ENCODE results near the gene EXT2. TPM values are rescaled to one million over a fixed set of nuclear protein-coding genes. Genes with fewer than 3 reads are reported as not detected.
A peak's percentile ranks its signal among the peaks of the same experiment; 100 is the strongest.

Gene EXT2
- total RNA-seq, 1 experiment from 2014 or later = 67.3 TPM

DNA sequence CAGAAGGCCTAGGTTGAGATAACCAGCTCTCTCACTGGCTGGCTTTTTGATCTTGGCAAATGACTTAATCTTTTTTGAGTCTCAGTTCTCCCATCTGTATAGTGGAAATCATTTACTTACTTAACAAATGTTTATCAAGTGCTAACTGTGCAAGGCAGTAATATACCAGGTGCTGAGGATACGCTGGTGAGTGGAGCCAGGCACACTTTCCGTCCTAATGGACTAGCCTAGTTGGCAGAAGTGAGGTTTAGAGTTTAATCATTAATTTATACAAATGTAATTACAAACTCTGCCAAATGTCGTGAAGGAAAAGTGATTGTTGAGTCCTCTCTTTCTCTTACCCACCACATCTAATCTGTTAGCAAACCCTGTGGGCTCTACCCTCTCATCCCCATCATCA is 33.3 kb downstream of the EXT2 start:
- TF ChIP-seq, protein P1, sequence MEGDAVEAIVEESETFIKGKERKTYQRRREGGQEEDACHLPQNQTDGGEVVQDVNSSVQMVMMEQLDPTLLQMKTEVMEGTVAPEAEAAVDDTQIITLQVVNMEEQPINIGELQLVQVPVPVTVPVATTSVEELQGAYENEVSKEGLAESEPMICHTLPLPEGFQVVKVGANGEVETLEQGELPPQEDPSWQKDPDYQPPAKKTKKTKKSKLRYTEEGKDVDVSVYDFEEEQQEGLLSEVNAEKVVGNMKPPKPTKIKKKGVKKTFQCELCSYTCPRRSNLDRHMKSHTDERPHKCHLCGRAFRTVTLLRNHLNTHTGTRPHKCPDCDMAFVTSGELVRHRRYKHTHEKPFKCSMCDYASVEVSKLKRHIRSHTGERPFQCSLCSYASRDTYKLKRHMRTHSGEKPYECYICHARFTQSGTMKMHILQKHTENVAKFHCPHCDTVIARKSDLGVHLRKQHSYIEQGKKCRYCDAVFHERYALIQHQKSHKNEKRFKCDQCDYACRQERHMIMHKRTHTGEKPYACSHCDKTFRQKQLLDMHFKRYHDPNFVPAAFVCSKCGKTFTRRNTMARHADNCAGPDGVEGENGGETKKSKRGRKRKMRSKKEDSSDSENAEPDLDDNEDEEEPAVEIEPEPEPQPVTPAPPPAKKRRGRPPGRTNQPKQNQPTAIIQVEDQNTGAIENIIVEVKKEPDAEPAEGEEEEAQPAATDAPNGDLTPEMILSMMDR (IDR thresholded peaks at IDR 0.05; ENCODE audit: unreplicated experiment) = no peak
- no peak for DNase-seq
- H3K9me3 Mint-ChIP-seq (ENCODE audit: low read depth, unreplicated experiment) = no peaks in the 10 kb centered on the region
- H3K27ac Mint-ChIP-seq (ENCODE audit: unreplicated experiment) = no peak overlapping the region
- H3K4me3 Mint-ChIP-seq (ENCODE audit: low read depth, unreplicated experiment) = no peak overlapping the region
- intact Hi-C loops (cut with micrococcal nuclease; ENCODE audit: unreplicated experiment) = no loop called here
- H3K36me3 Mint-ChIP-seq (ENCODE audit: insufficient read depth, unreplicated experiment) = no peaks in the 10 kb centered on the region
- no peaks in the 10 kb centered on the region for H3K4me1 Mint-ChIP-seq (ENCODE audit: low read depth, unreplicated experiment)
- H3K27me3 Mint-ChIP-seq (ENCODE audit: unreplicated experiment) = no peaks in the 10 kb centered on the region
- CTCF ChIA-PET = no interaction called here
- BruUV-seq (replicated peaks) = no TSS peak

- H3K9me3 Mint-ChIP-seq (ENCODE audit: low read depth, unreplicated experiment) = no peaks in the 10 kb centered on the region
- H3K4me1 Mint-ChIP-seq (ENCODE audit: low read depth, unreplicated experiment) = no peaks in the 10 kb centered on the region
- TF ChIP-seq, protein P1 (IDR thresholded peaks at IDR 0.05; ENCODE audit: unreplicated experiment) = no peak
- no peaks in the 10 kb centered on the region for H3K27me3 Mint-ChIP-seq (ENCODE audit: unreplicated experiment)
- no TSS peak for BruUV-seq (replicated peaks)
- intact Hi-C loops (cut with micrococcal nuclease; ENCODE audit: unreplicated experiment) = loop anchor here (5.0 kb wide), 1 partner anchor 72 kb away; no protein-coding TSS in a partner anchor
- H3K27ac Mint-ChIP-seq (ENCODE audit: unreplicated experiment) = no peak overlapping the region
- no peak overlapping the region for H3K4me3 Mint-ChIP-seq (ENCODE audit: low read depth, unreplicated experiment)
- CTCF ChIA-PET = no interaction called here
- DNase-seq = no peak
- H3K36me3 Mint-ChIP-seq (ENCODE audit: insufficient read depth, unreplicated experiment) = no peaks in the 10 kb centered on the region
These were observed 35.3 kb downstream of the EXT2 start for GRCh38 chr11:44130751-44131150.

DNA sequence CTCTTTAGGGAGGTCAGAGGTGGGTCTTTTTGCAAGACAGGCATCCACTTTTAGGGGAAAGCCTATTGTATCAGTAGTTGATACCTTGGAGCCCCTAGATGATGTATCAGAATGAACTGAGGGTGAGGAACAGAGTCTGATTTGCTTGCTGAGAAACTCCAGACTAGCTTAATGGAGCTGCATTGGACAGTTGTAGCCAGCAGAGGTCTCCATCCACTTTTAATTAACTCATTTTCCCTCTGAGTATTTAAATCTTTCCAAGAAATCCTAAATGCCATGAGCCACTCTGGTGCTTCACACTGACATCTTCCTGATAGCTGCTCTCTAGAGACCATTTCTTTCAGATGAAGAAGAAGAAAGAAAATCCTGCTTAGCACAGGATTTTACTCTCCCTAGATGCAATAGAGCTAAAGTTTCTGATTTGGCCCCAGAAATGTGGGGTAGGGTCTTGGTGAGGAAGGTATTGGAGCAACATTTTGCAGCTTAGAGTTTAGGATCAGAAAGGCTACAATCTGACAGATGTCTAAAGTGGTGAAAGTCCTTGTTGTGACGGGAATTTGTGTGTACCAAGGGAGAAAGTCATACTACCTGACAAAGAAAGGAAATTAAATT is 38.0 kb downstream of the EXT2 start:
- CTCF ChIA-PET = interaction anchor here (0.9 to 1.2 kb wide), 2 partner anchors 9 to 39 kb away, joined by 3 to 4 read pairs; no protein-coding TSS in a partner anchor
- intact Hi-C loops (cut with micrococcal nuclease; ENCODE audit: unreplicated experiment) = loop anchor here (2.0 to 5.0 kb wide), 2 partner anchors 69 to 405 kb away; no protein-coding TSS in a partner anchor
- Mint-ChIP-seq H3K36me3 (ENCODE audit: insufficient read depth, unreplicated experiment) (no peaks in the 10 kb centered on the region), H3K9me3 (ENCODE audit: low read depth, unreplicated experiment) (no peaks in the 10 kb centered on the region), H3K27me3 (ENCODE audit: unreplicated experiment) (no peaks in the 10 kb centered on the region), H3K27ac (ENCODE audit: unreplicated experiment) (no peak overlapping the region), H3K4me3 (ENCODE audit: low read depth, unreplicated experiment) (no peak overlapping the region), H3K4me1 (ENCODE audit: low read depth, unreplicated experiment) (no peaks in the 10 kb centered on the region)
- BruUV-seq (replicated peaks) = no TSS peak
- peak; percentile 8 for DNase-seq
- TF ChIP-seq, protein P1 (IDR thresholded peaks at IDR 0.05; ENCODE audit: unreplicated experiment) = peak; percentile 40

DNA sequence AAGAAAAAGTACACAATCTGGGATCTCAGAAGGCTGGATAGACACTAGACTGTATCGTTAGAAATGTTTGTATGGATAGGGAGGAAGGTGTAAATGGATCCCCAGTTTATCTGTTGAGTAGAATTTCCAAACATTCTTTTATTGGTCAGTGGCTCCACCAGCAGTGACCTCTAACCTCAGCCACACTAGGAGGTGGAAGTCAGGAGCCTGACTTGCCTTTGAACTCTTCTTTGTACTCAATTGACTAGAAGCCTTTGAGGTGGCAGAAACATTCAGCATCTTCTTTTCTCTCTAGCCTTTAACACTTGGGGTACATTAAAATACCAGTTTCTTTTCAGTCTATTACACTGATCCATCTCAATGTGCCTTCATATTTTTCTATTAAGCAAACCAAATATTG is 39.1 kb downstream of the EXT2 start:
- no TSS peak for BruUV-seq (replicated peaks)
- TF ChIP-seq, protein P1 (IDR thresholded peaks at IDR 0.05; ENCODE audit: unreplicated experiment) = no peak
- H3K36me3 Mint-ChIP-seq (ENCODE audit: insufficient read depth, unreplicated experiment) = no peaks in the 10 kb centered on the region
- H3K9me3 Mint-ChIP-seq (ENCODE audit: low read depth, unreplicated experiment) = no peaks in the 10 kb centered on the region
- no peaks in the 10 kb centered on the region for H3K4me1 Mint-ChIP-seq (ENCODE audit: low read depth, unreplicated experiment)
- H3K27me3 Mint-ChIP-seq (ENCODE audit: unreplicated experiment) = no peaks in the 10 kb centered on the region
- intact Hi-C loops (cut with micrococcal nuclease; ENCODE audit: unreplicated experiment) = loop anchor here (5.0 kb wide), 1 partner anchor 68 kb away; no protein-coding TSS in a partner anchor
- no peak for DNase-seq
- no peak overlapping the region for H3K4me3 Mint-ChIP-seq (ENCODE audit: low read depth, unreplicated experiment)
- H3K27ac Mint-ChIP-seq (ENCODE audit: unreplicated experiment) = no peak overlapping the region
- CTCF ChIA-PET = no interaction called here
